ENCODE data around the gene DOLPP1.

DNA sequence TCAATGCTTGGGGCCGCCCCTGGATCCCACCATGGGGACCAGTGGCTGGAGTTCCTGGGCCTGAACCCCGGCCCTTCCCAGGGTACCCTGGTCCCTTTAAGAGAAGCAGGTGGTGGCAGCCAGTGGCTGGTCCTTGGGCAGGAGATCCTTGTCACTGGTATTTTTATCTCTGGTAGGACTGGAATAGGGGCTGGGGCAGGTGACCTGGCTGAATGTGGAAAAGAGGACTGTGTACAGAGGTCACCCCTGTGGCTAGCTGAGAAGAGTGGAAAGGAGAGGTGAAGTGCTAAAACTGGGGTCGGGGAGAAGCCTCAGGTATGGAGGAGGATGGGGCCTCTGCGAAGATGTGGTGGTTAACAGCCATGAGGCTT lies 22.7 kb downstream of the DOLPP1 start:
- TF ChIP-seq, protein P1, sequence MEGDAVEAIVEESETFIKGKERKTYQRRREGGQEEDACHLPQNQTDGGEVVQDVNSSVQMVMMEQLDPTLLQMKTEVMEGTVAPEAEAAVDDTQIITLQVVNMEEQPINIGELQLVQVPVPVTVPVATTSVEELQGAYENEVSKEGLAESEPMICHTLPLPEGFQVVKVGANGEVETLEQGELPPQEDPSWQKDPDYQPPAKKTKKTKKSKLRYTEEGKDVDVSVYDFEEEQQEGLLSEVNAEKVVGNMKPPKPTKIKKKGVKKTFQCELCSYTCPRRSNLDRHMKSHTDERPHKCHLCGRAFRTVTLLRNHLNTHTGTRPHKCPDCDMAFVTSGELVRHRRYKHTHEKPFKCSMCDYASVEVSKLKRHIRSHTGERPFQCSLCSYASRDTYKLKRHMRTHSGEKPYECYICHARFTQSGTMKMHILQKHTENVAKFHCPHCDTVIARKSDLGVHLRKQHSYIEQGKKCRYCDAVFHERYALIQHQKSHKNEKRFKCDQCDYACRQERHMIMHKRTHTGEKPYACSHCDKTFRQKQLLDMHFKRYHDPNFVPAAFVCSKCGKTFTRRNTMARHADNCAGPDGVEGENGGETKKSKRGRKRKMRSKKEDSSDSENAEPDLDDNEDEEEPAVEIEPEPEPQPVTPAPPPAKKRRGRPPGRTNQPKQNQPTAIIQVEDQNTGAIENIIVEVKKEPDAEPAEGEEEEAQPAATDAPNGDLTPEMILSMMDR (IDR thresholded peaks at IDR 0.05 in 8 of 11, conservative IDR thresholded peaks at IDR 0.05 in 3 of 11), result no peak
- TF ChIP-seq POLR2A (IDR thresholded peaks at IDR 0.05), result no peak
